OCI-LY1 (cell line): Measurements from ENCODE around the gene CUTA.

Experiments
- H2AFZ ChIP-seq: fragments of 200-600 bp; sonication (generic), shearing (Covaris generic); 2 replicates; pipeline ENCODE4 v1.6.0; 2014; ENCODE audit warnings: antibody characterized with exemption, mild to moderate bottlenecking, low read length
- H3F3A ChIP-seq: fragments of 200-600 bp; sonication (generic), shearing (Covaris generic); 2 replicates; pipeline ENCODE4 v1.6.0; 2014; ENCODE audit warnings: mild to moderate bottlenecking, antibody characterized with exemption, low read length, moderate library complexity; ENCODE audit not compliant: insufficient read depth
- H3K27ac ChIP-seq: fragments of 200-600 bp; sonication (generic); 2 replicates; pipeline ENCODE4 v1.5.1; 2014; ENCODE audit warnings: low read length, mixed run types, mild to moderate bottlenecking, low read depth; ENCODE audit not compliant: poor library complexity, severe bottlenecking
- H3K27me3 ChIP-seq: fragments of 200-600 bp; sonication (generic); 2 replicates; pipeline ENCODE4 v1.6.0; 2014; ENCODE audit warnings: antibody characterized with exemption, mild to moderate bottlenecking, low read length, moderate library complexity; ENCODE audit not compliant: insufficient read depth
- H3K36me3 ChIP-seq: fragments of 200-600 bp; sonication (generic); 2 replicates; pipeline ENCODE4 v1.6.1; 2014; ENCODE audit warnings: mild to moderate bottlenecking, antibody characterized with exemption, low read length, moderate library complexity, mixed read lengths; ENCODE audit not compliant: insufficient read depth
- H3K4me1 ChIP-seq: fragments of 200-600 bp; sonication (generic); 2 replicates; pipeline ENCODE4 v1.5.1; 2014; ENCODE audit warnings: mild to moderate bottlenecking, low read length, moderate library complexity; ENCODE audit not compliant: insufficient read depth, severe bottlenecking
- H3K4me2 ChIP-seq: fragments of 200-600 bp; sonication (generic), shearing (Covaris generic); 2 replicates; pipeline ENCODE4 v1.6.1; 2014; ENCODE audit warnings: low read length
- H3K4me3 ChIP-seq: fragments of 200-600 bp; sonication (generic); 2 replicates; pipeline ENCODE4 v1.5.1; 2014; ENCODE audit warnings: low read length, low read depth, mild to moderate bottlenecking, mixed read lengths; ENCODE audit not compliant: poor library complexity, severe bottlenecking
- H3K79me2 ChIP-seq: fragments of 200-600 bp; shearing (Covaris generic); 2 replicates; pipeline ENCODE4 v1.6.1; 2016; ENCODE audit warnings: mixed run types, low read length, mixed read lengths; ENCODE audit not compliant: insufficient read depth
- H3K9ac ChIP-seq: fragments of 200-600 bp; sonication (generic), shearing (Covaris generic); 2 replicates; pipeline ENCODE4 v1.6.1; 2014; ENCODE audit warnings: mild to moderate bottlenecking, low read length, mixed read lengths
- H3K9me2 ChIP-seq: fragments of 200-600 bp; sonication (generic), shearing (Covaris generic); 2 replicates; pipeline ENCODE4 v1.6.1; 2014; ENCODE audit warnings: low read depth, mild to moderate bottlenecking, low read length, mixed read lengths
- H3K9me3 ChIP-seq: fragments of 200-600 bp; shearing (Covaris generic); 2 replicates; pipeline ENCODE4 v1.6.1; 2014; ENCODE audit warnings: low read length, mixed read lengths
- H4K20me1 ChIP-seq: fragments of 200-600 bp; sonication (generic), shearing (Covaris generic); 2 replicates; pipeline ENCODE4 v1.6.0; 2016; ENCODE audit warnings: mild to moderate bottlenecking, low read length; ENCODE audit not compliant: insufficient read depth
- EZH2 ChIP-seq: fragments of 200-600 bp; sonication (generic), shearing (Covaris generic); IDR thresholded peaks from 2 replicates; pipeline ENCODE4 v1.8.0; 2017; ENCODE audit warnings: borderline replicate concordance, mixed run types, mild to moderate bottlenecking, antibody characterized with exemption, low read length, moderate library complexity, mixed read lengths
- TF ChIP-seq, protein P1 (sequence below): fragments of 200-600 bp; sonication (generic), shearing (Covaris generic); IDR thresholded peaks from 2 replicates; pipeline ENCODE4 v1.5.1; 2017; ENCODE audit warnings: mild to moderate bottlenecking, antibody characterized with exemption, low read length, moderate library complexity, mixed read lengths

CUTA gene

DNA sequence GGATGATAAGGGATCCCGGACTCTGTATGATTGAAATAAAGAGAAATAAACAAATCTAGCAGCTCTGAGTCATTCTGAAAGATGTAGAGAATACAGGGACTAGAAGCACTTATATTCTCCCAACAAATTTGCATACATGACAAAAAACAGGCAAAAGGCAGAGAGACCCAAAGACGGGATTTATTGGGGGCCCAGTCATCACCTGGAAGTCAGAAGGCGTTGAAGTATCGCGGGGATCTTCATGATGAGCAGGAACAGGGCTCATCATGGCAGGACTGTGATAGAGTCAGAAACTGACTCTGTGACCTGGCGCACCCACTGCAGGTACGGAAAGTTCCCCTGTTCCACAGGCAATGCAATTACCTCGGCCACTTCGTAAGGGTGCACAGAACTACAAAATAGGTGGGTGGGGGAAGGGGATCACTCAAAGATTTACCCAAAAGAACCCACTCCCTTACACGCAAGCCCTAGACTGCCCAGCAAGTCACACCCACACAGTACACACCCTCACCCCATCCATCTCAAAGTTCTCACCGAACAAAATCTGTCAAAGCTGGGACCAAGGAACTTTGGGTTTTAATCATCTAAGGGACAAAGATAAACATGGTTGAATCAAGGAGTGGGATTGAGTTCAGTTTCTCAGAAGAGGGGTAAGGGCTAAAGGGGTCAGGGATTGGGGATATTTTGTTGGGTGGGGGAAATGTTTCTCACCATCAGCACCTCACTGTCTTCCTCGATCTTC, 1.4 kb downstream of the CUTA start:
- no peaks in the 10 kb centered on the region for H3F3A ChIP-seq
- 0 out of 2 replicates have a peak, but pooled peaks cover 5% of the 10 kb centered on the region for H3K79me2 ChIP-seq
- H2AFZ ChIP-seq = no peak overlapping the region
- TF ChIP-seq, protein P1, sequence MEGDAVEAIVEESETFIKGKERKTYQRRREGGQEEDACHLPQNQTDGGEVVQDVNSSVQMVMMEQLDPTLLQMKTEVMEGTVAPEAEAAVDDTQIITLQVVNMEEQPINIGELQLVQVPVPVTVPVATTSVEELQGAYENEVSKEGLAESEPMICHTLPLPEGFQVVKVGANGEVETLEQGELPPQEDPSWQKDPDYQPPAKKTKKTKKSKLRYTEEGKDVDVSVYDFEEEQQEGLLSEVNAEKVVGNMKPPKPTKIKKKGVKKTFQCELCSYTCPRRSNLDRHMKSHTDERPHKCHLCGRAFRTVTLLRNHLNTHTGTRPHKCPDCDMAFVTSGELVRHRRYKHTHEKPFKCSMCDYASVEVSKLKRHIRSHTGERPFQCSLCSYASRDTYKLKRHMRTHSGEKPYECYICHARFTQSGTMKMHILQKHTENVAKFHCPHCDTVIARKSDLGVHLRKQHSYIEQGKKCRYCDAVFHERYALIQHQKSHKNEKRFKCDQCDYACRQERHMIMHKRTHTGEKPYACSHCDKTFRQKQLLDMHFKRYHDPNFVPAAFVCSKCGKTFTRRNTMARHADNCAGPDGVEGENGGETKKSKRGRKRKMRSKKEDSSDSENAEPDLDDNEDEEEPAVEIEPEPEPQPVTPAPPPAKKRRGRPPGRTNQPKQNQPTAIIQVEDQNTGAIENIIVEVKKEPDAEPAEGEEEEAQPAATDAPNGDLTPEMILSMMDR = no peak
- TF ChIP-seq EZH2 = no peak
- no peaks in the 10 kb centered on the region for H4K20me1 ChIP-seq
- peak overlapping the region; percentile 83 for H3K9ac ChIP-seq
- H3K4me3 ChIP-seq = peak overlapping the region; percentile 75
- H3K9me2 ChIP-seq = no peaks in the 10 kb centered on the region
- no peaks in the 10 kb centered on the region for H3K27me3 ChIP-seq
- H3K9me3 ChIP-seq = no peaks in the 10 kb centered on the region
- peak overlapping the region; percentile 46 for H3K27ac ChIP-seq
- H3K36me3 ChIP-seq = peaks cover 8% of the 10 kb centered on the region; the same call in 1 of the 2 replicates
- H3K4me1 ChIP-seq = peaks cover 53% of the 10 kb centered on the region
- H3K4me2 ChIP-seq = peak overlapping the region; percentile 79

DNA sequence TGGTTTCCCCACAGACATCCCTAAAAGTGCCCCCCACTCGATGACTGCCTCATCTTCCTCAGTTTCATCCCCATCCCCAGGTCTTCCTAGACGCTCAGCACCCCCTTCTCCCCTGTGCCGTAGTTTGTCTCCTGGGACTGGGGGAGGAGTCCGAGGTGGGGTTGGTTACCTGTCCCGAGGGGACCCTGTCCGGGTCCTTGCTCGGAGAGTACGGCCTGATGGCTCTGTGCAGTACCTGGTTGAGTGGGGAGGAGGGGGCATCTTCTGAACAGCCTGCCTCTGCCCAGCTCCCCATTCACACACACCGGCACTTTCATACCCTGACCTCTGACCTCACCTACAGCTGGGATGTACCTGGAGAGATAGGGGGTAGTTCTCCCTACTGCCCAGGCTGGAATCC, 2.1 kb downstream of the CUTA start:
- Histone ChIP-seq H3K27ac (peak overlapping the region; percentile 2), H3F3A (no peaks in the 10 kb centered on the region), H3K9me2 (no peaks in the 10 kb centered on the region), H3K9ac (peak overlapping the region; percentile 83; the same call in 1 of the 2 replicates), H3K79me2 (0 out of 2 replicates have a peak, but pooled peaks cover 5% of the 10 kb centered on the region), H3K9me3 (no peaks in the 10 kb centered on the region), H4K20me1 (no peaks in the 10 kb centered on the region), H3K36me3 (peaks cover 8% of the 10 kb centered on the region; the same call in 1 of the 2 replicates), H3K4me1 (peaks cover 59% of the 10 kb centered on the region), H3K4me3 (peak overlapping the region; percentile 75), H2AFZ (no peak overlapping the region), H3K27me3 (no peaks in the 10 kb centered on the region), H3K4me2 (peak overlapping the region; percentile 79)
- TF ChIP-seq, protein P1 = no peak
- TF ChIP-seq EZH2 = no peak

DNA sequence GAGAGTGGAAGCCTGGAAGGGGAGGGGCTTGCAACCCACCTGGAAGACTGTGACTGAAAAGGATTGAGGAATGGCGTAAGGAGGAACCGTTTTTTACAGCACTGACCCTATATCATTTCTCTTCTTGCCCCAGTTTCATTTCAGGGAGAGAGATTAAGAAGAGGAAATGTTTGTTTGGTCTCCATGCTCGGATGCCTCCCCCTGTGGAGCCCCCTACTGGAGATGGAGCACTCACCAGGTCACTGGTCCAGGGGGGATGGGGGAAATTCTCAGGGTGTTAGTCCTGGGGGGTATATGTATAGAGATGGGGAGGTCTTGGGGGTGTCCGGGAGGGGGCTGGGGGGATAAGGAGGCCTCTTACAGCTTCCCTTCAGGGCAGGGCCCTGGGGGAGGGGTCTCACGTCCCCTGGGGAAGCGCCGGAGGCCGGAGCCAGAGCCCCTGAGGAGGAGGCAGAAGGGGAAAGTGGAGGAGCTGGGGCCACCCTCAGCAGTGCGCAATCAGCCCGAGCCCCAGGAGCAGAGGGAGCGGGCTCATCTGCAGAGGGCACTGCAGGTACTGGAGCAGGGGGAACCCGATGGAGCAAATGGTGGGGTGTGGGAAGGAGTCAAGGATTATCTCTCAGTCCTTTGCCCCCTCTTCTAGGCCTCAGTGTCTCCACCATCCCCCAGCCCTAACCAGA, 3.2 kb downstream of the CUTA start:
- Histone ChIP-seq H4K20me1 (no peaks in the 10 kb centered on the region), H3K36me3 (peaks cover 8% of the 10 kb centered on the region; the same call in 1 of the 2 replicates), H3K9me2 (no peaks in the 10 kb centered on the region), H3K9me3 (no peaks in the 10 kb centered on the region), H3K4me2 (peak overlapping the region; percentile 79; the same call in 1 of the 2 replicates), H3K4me1 (peaks cover 61% of the 10 kb centered on the region), H3K27ac (peak overlapping the region; percentile 65), H3K4me3 (peak overlapping the region; percentile 75), H3K27me3 (no peaks in the 10 kb centered on the region), H3K79me2 (0 out of 2 replicates have a peak, but pooled peaks cover 5% of the 10 kb centered on the region), H3F3A (no peaks in the 10 kb centered on the region; the same call in 1 of the 2 replicates), H2AFZ (no peak overlapping the region), H3K9ac (peak overlapping the region; percentile 16; the same call in 1 of the 2 replicates)
- TF ChIP-seq, protein P1 = peak; percentile 82
- no peak for TF ChIP-seq EZH2
